Stimulated activated CD8-positive, alpha-beta memory T cell treated with anti-CD3 and anti-CD28 coated beads, Interleukin-7, amount 100 ng/mL, for 4 hours (primary cell): ENCODE results near the gene SMARCA4.

Source experiments
- DNase-seq, 2 donors: peaks; one replicate each; pipeline ENCODE4 v3.0.0-alpha.2; 2020; ENCODE audit warnings: low read depth in 2 of 2

The SMARCA4 gene

DNA sequence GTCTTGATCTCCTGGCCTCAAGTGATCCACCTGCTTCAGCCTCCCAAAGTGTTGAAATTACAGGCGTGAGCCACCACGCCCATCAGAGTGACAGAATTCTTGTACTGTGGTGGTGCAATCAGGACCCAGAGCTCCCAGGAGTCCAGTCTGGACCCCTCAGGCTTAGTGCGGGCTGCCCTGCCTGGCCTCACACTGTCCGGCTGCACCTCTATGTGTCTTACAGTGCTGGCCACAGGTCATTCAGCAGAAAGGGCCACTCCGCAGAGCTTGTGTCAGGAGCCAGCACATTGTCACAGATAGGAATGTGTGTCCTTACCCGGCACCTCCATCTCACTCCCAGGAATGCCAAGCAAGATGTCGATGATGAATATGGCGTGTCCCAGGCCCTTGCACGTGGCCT is 49.2 kb downstream of the SMARCA4 start:
- no peak for DNase-seq

DNA sequence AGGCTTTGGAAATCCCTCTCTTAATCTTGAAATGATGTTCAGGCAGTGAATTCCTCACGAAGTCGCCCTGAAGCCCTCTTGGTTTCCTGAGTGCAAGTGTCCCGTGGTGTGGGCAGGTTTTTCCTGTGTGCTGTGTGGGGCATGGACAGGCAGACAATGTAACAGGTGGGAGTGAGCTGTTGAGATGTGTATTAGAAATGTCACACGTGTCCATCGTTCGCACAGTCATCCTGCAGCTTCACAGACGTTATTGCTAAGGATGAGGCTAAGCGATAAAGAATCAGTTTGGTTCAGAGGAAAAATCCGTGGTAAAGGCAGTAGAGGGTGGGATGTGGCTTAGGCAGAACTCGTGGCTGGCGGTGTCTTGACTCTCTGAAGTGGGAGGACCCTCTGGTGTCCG is 51.7 kb downstream of the SMARCA4 start:
- DNase-seq = no peak

DNA sequence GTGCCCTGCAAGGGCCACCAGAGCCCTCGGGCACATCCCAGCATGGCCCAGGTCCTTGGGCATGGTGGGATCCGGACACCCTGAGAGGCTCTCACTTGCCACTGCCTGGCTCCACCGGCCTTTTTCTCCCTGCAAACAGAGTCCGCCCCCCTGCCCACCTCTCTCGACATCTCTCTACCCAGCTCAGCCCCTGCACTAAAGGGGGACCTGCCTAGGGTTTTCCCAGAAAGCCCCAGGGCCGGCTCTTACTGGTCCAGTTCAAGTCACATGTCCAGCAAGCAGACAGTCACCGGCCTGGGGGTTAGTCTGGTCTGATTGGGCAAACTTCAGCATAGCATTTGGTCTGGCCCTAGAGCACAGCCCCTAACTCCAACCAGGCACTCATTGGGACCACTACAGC is 52.9 kb downstream of the SMARCA4 start:
- no peak for DNase-seq

DNA sequence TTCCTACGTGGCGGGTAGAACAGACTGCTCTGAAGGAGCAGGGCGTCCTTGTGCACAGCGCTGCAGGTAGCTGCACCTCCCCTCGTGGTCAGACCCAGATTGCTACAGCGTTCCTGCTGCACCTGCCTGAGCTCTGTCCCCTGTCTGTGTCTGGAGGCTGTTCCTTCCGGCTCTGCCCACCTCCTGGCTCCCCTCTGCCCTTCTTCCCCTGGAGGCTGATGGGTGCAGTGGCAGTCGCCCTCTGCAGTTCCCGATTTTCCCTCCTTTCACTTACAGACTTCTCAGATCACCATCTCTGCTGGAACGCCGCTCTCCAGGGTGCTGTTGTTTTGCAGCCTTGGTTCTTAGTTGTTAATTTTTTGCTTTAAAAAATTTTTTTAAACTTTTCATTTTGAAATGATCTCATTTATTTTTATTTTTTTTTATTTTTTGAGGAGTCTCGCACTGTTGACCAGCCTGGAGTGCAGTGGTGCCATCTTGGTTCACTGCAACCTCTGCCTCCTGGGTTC is 53.6 kb downstream of the SMARCA4 start:
- no peak for DNase-seq

DNA sequence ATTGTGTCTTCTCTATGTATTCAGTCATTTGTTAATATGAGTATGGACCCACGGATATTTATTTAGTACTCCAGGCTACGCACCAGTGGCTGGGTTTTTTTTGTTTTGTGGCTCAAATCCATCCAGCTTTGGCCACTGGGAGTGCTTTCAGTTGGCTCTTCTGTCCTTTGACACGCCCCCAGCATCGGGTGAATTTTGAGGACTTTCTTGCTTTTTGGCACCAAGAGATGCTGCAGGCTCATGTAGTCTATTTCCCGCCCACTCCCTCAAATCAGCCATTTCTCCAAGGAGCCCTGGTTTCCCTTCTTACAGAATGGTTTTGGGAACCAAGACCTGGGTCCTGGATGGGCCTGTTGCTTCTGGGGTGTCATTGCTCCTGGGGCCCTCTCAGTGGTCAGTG is 55.8 kb downstream of the SMARCA4 start:
- DNase-seq = no peak

DNA sequence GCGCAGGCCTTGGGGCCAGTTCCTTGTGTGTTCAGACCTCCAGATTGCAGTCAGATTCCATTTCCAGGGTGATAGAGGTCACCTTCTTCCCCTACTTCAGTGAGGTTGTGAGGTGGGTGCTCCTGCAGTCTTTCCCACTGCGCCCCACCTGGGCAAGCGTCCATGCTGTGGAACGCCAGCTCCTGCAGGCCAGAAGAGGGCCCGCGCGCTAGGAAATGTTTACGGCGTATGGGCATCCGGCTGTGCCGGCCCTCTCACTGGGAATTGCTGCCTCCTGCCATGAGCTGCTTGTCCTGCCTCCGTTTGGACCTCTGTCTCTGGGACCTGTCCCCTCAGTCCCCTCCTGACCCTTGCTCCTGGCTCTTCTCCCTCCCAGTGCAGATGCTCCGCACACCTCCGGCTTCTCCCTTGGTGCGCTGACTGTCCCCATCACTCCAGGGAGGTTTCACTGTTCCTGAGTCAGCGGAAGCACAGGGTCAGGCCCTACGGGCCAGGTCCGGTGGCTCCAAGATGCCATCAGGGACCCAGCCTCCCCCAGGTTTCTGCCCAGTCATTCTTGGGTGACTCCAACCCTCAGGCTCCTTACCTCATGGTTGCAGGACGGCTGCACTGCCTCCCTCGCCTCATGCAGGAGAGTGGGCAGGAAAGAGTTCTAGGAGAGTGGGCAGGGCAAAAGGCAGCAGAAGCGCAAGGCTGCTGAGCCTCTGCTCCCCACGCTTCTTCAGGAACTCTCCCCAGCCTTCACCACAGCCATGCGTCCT is 56.6 kb downstream of the SMARCA4 start:
- no peak for DNase-seq

DNA sequence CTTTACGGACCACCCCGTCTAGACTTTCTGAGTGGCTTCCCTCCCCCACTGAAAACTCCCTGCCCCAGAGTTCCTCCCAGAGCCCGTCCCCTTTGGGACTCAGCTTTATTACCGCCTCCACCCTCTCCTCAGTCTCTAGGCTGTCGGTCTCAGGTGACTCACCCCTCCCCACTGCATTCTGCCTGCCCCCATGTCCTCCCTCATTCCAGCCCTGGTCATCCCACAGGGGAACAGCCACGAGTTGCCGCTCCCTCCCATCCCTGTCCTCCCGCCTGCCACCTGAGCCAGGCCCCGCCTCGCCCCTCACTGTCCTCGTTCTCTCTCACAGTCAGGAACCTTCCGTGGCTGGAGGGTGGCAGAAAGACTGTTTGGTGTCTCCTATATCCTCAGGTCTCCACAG is 57.3 kb downstream of the SMARCA4 start:
- DNase-seq = no peak

DNA sequence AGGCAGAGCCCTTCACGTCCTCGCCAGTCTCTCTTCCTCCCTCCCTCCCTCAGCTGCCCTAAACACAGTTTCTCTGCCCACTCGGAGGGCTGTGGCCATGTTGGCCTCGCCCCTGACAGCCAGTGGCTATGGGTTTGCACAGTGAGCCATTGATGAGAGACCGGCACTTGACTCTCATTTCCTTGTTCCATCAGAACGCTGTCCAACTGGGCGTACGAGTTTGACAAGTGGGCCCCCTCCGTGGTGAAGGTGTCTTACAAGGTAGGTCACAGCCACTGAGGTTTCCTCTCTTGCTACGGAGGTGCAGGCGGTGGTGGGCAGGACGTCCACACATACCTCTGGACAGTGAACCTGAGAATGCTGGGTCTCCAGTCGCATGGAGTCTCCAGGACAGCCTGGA is 57.9 kb downstream of the SMARCA4 start:
- DNase-seq = no peak

DNA sequence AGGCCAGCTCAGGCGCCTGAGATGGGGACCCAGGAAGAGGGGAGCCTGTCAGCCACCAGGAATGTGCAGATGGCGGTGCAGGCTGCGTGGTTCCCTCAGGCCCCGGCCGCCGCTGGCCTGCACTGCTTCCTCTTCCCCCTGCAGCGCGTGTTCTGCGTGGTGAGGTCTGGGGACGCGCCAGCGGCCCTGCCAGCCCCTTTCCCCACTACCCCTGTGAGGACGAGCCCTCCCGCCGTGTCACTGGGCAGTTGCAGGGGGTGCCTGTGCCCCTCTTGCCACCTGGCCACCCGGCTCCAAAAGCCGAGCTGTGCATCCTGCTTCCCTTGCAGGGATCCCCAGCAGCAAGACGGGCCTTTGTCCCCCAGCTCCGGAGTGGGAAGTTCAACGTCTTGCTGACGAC is 58.4 kb downstream of the SMARCA4 start:
- DNase-seq = no peak

DNA sequence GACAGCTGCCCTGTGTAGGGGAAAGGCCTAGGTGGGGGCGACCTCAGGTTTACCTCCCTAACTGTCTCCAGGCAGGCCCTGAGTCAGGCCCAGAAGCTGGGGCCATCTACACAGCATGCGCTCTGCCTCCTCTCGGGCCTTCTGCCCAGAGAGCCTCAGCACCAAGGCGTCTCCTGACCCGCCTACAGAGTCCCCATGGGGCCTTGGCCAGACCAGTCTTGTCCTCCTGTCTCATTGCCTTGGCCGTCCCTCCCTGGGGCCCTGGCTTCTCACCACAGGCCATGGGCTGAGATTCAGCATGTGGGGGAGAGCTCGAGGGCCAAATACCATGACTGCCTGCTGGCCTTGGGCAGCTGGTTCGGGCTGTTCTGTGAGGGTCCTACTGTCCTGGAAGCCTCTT is 59.0 kb downstream of the SMARCA4 start:
- DNase-seq = no peak

DNA sequence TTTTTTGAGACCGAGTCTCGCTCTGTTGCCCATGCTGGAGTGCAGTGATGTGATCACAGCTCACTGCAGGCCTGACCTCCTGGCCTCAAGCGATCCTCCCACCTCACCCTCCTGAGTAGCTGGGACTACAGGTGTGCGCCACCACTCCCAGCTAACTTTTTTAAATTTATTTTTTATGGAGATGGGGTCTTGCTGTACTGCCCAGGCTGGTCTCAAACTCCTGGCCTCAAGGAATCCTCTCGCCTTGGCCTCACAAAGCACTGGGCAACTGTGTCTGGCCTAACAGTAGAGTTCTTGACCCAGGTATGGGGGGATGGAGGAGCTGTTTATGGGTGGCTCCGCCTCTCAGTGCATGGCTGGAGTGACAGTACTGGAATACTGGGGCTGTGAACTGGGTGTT is 59.6 kb downstream of the SMARCA4 start:
- DNase-seq = no peak

DNA sequence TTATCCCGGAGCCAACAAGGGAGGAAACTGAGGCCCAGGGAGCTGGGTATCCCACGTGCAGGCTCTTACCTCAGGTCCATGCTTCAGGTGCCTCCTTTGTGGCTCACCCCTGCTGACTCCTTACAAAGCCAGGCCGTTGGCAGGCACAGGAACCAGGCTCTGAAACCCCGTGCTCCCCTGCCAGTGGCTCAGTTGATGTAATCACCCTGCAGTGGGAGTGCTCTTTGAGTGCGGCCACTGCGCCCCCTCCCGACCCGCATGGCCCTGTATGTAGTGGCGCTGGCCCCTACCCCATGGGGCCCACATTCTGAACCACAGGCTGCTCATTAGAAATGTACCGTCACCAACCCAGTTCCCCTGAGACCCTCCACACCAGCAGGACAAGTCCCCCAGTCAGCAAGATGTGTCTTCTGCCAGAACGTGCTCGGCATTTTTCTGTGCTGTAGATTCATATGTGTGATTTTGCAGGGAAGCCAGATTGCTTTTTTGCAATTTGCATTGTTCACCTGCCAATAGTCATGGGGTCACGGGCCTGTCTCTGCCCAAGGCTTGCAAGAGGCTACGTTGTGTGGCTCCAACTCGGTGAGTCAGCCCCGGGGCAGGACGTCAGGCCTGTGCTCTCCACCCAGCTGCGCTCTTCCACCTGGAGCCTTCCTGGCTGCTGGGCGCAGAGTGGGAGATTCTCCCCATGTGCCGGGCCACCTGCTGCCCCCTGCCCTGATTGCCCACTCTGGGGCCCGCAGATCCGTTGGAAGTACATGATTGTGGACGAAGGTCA is 60.3 kb downstream of the SMARCA4 start:
- DNase-seq = no peak

DNA sequence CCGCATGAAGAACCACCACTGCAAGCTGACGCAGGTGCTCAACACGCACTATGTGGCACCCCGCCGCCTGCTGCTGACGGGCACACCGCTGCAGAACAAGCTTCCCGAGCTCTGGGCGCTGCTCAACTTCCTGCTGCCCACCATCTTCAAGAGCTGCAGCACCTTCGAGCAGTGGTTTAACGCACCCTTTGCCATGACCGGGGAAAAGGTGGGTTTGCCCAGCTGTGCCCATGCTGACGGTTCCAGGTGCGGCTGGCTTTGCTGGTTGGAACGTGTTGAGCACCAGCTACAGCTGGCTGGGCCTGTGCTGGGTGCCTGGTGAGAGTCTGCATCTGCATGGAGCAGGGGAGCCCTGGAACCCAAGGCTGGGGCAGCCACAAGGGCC is 60.9 kb downstream of the SMARCA4 start:
- no peak for DNase-seq

DNA sequence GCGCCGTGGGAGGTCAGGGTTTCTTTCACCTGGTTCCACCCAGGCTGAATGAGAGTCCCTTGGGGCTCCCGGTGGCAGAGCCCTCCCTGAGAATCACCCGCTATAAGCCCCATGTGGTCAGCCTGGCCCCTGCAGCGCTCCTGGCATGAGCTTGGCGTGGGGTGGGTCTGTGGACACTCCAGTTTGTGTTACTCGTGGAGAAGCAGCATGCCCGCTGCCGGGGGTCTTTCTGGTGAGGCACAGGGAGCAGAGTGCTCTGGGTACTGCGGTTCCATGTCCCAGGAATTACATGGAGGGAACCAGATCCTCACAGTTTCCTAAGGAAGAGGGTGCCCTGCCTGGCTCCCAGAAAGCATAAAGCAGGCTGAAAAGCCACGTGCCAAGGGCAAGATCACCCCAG is 62.2 kb downstream of the SMARCA4 start:
- no peak for DNase-seq

DNA sequence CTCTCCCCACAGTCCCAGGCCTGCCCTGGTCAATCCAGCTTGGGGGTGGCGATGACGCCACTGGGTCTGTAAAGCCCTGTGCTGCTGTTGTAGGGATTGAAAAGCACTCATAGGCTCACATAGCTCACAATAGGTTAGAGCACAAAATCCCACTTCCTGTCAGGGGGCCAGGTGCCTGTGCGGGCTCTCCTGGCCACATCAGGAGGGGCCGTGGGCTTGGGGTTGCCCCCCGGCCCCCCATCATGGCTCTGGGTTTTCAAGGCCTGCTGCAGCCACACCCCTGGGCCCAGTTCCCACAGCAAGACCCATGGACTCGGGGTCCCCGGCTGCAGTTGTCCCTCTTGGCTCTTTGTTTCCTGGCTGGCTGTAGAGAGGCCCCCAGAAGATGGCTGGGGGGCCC is 62.9 kb downstream of the SMARCA4 start:
- DNase-seq = no peak

DNA sequence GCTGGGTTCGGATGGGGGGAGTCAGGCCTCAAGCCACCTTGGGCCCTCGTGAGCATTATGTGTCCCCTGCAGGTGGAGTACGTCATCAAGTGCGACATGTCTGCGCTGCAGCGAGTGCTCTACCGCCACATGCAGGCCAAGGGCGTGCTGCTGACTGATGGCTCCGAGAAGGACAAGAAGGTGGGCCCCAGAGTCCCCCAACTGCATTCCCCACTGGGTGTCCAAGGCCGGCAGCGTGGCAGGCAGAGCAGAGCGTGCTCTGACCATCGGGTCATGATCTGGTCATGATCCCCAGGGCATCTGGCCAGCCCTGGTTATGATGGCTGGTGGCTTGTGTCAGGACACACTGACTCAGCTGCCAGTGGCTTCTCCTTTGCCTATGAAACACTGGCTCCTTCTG is 63.4 kb downstream of the SMARCA4 start:
- no peak for DNase-seq

DNA sequence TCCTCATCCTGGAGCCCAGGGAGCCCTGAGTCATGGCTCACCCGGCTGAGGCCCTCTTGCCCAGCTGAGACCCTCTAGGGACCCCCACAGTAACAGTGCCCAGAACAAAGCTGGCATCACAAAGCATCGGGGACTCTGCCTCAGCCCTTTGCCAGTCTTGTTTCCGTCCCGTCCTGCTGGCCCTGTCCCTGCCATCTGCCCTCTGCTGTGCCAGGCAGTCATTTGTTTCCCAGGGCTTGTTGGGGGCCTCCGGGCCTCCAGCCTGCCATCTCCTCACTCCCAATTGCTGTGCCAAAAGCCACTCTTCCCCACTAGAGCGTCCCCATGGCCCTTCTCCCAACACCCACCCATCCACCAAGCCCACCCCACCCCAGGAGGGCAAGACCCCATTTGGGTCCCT is 64.2 kb downstream of the SMARCA4 start:
- no peak for DNase-seq

DNA sequence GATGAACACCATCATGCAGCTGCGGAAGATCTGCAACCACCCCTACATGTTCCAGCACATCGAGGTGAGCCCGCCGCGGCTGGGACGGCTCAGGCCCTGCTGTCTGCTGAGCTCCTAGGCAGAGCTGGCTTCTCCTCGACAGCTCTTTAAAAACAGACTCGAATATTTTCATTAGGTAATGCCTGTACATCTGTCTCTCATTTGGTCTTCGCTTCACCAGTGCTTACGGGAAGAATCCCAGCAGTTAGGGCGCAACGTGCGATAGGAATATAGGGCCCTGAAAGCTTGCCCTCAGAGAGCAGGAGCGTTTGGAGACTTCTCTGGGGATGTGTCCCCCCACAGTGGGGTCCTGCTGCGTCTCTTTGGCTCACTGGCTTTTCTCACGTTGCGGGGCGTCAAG is 64.6 kb downstream of the SMARCA4 start:
- DNase-seq = no peak

DNA sequence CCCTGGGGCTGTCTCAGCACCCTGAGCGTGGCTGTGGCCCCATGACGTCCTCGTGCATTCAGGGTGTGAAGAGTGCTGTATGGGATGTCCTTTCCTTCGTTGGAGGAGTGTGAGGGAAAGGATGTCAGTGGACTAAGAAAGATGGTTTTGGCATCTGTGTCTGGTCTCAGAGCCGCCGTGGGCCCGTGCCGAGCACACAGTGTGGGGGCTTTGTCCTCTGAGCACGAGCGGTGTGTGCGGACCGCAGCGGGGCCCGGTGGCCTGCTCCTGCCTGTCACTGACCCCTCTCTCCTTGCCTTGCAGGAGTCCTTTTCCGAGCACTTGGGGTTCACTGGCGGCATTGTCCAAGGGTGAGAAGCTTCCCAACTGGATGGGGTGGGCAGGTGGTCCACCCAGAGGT is 65.2 kb downstream of the SMARCA4 start:
- DNase-seq = no peak

DNA sequence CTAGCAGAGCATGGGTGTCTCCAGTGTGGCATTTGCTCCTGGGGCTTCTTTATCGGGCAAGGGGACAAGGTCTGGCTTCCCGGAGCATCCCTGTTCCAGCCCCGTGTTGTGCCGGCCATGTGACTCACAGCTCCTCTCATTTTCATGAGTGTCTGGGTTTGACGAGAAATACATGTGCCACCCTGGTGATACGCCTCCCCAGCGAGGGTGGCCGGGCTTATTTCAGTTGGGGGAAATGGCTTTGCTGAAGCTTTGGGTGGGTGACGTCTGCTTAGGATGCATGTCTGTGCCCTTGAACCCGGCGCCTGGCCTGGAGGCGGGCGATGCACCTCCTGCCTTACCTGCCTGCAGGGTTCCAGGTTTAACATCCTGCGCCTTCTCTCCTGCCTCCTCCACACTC is 66.6 kb downstream of the SMARCA4 start:
- no peak for DNase-seq

DNA sequence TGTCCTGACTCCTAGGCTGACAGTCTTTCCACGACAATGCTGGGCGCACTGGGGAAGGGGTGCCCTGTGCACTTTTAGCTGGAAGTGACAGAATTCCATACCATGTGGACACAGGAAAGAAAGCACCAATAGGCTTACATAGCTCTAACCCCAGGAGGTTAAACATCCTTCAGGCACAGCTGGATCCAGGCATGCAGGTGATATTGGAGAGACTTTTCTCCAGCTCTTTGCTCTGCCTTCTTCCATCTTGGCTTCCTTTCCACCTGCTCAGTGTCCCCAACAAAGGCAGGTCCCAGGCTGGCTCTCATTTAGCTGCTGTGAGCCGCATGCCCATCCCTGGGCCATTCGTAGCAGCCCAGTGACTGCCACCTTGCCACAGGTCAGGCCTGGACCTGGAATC is 67.3 kb downstream of the SMARCA4 start:
- DNase-seq = no peak

DNA sequence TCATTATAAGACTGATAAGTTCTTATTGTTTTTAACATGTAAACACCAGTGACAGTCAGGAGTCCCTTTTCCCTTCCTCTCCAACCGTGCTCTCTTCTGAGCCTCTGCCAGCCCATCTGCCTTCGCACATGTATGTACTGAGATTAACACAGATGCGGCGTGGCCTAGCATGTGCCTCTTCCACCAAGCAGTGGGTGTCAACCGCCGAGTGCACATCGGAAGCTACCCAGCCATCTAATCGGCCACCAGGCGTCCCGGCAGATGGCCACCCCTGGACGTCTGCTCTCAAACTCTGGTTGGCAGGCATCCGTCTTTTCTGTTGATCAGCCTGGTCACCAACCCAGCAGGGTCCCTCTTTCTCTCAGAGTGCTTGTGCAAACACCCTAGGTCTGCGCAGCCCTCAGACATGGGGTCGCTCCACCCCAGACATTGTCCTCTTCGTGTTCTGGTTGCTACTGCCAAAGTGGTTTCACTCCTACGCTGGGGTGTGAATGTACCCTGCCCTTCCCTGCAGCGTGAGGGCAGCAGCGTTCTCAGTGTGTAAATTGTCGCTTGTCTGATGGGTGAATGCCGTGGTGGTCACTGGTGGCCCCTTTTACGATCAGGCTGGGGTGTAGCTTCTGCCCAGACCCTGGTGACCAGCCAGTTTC is 70.7 kb downstream of the SMARCA4 start:
- no peak for DNase-seq

DNA sequence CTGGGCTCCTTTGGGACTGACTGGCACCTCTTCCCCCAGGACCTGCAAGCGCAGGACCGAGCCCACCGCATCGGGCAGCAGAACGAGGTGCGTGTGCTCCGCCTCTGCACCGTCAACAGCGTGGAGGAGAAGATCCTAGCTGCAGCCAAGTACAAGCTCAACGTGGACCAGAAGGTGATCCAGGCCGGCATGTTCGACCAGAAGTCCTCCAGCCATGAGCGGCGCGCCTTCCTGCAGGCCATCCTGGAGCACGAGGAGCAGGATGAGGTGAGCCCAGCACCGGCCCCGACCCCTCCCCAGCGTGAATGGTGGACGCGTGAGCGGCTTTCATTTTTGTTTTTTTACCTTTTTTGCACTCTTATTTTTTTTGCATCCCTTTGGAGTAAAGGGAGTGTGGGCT is 72.4 kb downstream of the SMARCA4 start:
- no peak for DNase-seq
